GM21423 (cell line): ENCODE data around the gene FNDC1.

Source experiments
- ATAC-seq: cut with Tn5 transposase; IDR thresholded peaks from one replicate; pipeline ENCODE4 v1.9.1; 2021; ENCODE audit warnings: mild to moderate bottlenecking, moderate library complexity; ENCODE audit not compliant: unreplicated experiment

FNDC1 gene

GRCh38 chr6:159157431-159157830 is 11.8 kb upstream of the FNDC1 start:
- no peak for ATAC-seq

- no peak for ATAC-seq
Measured at GRCh38 chr6:159161839-159162238, 7.4 kb upstream of the FNDC1 start.

DNA sequence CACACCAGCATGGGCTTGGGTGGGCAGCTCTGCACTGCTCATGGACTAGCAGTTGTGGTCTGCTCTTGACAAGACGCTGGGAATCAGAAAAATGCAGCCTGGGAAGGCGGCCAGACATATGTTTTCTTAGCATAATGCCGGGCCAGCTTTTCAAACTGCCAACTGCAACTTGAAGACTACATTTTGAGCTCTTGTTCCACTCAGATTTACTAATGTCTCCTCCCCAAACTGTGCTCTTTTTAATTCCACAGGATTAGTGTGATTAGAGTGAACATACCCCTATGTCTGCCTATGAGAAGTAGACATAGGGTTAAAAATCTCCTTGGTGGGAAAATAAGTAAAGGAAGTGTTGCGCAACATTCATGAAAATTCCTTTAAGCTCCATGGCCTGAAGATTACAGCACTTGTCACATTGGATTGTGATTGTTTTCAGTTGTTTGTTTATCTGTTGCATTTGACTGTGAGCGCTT is 5.3 kb upstream of the FNDC1 start:
- ATAC-seq, result no peak

GRCh38 chr6:159168536-159169192 is 536 bp upstream of the FNDC1 start:
- no peak for ATAC-seq

DNA sequence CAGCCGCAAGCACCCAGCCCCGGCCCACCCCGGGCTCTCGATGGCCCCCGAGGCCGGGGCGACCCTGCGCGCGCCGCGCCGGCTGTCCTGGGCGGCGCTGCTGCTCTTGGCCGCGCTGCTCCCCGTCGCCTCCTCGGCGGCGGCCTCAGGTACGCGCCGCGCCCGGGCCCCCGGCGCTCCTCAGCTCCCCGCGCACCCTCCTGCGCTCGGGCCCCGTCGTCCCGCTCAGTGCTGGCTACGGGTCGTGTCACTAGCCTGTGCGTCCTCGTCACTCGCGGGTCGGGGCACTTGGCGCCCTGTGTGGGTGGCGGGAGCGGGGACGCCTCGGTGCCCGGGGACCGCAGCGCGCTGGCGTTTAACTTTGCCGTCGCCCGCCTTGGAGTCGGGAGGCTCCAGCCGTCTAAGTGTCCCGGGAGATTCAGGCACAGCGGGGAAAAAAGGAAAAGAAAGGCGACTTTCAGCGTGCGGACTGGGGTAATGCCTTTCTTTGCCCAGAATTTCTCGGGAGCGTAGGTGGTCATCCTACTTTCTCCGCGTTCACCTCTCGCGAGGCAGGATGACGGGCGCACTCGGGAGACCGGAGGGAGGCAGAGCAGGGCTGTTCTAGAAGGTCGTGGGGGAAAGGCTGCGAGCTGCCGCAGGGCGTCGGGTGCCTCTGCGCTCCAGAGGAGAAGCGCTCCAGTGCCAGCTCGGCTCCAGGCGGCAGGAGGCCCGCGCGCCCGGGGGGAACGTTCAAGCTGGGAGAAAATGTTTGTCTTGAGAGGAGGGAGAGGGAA is 545 bp downstream of the FNDC1 start:
- ATAC-seq, result no peak

DNA sequence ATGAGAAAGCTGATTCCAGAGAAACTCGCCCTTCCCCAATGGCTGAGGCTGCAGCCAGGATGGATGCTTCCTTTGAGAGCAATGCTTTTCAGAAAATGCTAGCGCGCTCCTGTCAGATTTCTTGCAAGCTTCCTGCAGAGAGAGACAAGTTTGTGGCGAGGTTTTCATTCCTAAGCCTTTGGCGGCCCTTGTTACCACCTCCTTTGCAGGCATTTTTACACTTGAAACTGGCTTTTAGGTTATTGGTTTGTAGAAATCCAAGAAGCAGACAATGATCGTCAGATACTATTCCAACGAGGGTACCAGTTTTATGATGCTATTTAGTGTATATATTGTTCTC is 1.1 kb downstream of the FNDC1 start:
- no peak for ATAC-seq

- ATAC-seq, result no peak
Measured at GRCh38 chr6:159170999-159171712, 2.0 kb downstream of the FNDC1 start.

DNA sequence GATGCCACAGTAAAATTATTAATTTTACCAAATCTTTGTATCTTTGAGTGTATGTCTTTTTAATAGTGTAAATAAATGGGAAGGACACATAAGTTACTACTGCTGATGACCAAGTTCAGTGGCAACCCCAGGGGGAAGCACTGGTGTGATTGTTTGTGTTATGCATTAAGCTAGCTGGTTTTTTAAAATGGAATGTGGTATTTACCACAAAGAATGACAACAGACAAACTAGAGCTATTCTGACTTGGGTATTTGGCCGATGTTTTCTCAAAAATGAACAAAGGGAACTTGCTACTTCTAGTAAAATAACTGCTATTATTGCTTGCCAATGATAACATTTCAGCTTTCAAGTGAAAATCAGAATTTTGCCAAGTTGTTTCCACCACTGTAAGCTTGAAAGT is 2.9 kb downstream of the FNDC1 start:
- ATAC-seq, result no peak

- ATAC-seq, result peak; percentile 77
Measured at GRCh38 chr6:159174263-159174969, 5.2 kb downstream of the FNDC1 start.

GRCh38 chr6:159176913-159177312 is 7.7 kb downstream of the FNDC1 start:
- ATAC-seq, result no peak

DNA sequence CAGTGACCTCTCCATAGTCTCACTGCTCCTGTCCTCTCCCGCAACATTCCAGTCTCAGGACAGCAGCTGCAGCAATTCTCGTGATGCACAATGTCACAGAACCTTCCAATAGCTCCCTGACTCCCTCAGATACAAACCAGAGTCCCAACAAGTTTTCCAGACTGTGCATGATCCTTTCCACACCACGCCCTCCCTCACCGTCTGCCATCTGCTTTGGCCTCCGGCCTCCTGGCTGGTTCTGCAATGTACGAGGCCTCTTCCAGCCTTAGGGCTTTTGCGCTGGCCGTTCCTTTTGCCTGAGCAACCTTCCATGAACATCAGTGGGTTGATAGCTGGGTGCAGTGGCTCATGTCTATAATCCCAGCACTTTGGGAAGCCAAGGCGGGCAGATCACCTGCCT is 9.6 kb downstream of the FNDC1 start:
- no peak for ATAC-seq

DNA sequence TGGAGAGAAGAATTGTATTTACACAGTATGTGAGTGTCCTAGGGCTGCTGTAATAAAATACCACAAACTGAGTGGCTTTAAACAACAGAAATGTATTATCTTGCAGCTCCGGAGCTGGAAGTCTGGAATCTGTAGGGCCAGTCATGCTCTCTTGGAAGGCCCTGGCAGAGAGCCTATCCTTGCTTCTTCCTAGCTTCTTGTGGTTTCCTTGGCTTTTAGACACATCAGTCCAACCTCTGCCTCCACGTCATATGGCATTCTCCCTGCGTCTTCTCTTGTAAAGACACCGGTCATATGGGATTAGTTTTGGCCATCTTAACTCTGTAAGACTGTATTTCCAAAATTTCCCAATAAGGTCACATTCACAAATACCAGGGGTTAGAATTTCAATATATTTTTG is 10.8 kb downstream of the FNDC1 start:
- no peak for ATAC-seq

DNA sequence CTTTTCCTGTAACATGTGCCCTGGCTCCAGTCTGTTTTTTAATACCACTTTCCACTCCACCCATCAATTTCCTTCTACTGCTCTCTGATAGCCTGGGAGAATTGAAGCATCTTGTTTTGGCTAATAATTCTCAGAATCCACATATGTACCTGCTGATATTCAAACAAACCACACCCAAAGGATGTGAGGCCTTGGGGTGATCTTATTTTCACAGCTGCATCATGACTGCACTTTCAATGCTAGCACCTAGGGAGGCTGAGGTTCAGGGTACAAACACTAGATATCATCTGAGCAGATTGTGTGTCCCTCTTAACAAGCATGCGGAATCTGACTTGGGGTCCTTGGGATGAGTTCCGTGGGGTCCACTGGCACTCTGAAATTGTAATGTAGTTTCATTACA is 12.7 kb downstream of the FNDC1 start:
- ATAC-seq, result no peak

- ATAC-seq, result no peak
Measured at GRCh38 chr6:159184559-159184958, 15.4 kb downstream of the FNDC1 start.

DNA sequence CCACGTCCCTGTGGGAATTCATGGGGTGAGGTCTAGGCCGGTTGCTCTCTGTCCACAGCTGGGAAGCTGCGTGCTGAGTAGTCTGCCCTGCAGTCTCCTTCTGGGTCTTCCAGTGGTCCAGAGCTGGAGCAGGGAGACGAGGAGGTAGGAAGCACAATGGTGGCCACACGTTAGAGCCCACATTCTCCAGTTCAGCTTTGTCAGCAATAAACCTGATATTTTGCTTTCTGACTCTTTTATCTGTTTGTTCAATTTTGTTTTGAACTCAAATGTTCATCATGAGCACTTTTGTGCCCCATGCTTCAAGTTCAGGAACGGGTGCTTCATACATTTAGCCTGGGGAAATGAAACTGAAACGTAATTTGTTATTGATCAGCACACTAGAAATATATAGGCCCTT is 21.3 kb downstream of the FNDC1 start:
- no peak for ATAC-seq

DNA sequence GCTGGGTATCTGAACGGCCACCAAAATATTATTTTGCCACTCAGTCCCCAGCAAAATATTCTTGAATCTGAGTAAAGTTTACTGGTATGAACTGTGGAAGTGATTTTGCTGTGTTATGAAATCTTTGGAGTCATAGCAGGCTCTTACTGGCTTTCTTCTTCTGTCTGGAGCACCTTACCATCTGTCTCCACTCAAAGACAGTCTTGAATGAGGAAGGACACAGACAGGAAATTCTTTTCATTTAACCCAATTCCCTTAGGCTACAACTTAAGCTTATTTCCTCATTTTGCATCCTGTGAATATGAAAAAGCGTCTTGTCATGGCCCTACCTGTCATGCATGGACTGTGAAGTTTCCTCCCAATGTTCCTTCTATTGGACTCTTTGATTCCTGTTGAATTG is 24.7 kb downstream of the FNDC1 start:
- ATAC-seq, result no peak

GRCh38 chr6:159194421-159194820 is 25.2 kb downstream of the FNDC1 start:
- ATAC-seq, result no peak

DNA sequence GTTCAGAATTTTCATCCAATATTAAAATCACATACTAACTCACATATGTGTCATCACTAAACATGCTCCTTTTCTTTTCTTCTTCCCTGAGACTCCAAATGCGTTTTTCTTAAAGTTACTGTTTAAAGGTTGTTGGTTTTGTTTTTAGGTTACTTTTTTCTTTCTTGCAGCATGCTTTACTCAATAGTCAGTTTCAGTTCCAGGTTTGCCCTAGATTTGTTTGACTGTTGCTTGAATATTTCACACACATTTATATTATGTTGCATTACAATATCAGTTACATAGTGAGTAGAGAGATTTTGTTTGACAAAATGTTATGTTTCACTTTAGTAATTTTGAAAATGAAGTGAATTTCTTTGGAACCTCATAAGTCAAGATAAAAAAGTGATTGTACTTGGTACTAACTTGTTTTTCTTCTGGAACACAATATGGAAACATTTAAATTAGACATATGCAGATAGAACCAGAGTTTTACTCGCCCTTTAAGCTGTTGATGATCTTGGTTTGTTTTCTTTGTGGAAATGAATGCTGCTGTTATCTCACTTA is 27.3 kb downstream of the FNDC1 start:
- ATAC-seq, result no peak

- no peak for ATAC-seq
Measured at GRCh38 chr6:159197251-159197650, 28.1 kb downstream of the FNDC1 start.

DNA sequence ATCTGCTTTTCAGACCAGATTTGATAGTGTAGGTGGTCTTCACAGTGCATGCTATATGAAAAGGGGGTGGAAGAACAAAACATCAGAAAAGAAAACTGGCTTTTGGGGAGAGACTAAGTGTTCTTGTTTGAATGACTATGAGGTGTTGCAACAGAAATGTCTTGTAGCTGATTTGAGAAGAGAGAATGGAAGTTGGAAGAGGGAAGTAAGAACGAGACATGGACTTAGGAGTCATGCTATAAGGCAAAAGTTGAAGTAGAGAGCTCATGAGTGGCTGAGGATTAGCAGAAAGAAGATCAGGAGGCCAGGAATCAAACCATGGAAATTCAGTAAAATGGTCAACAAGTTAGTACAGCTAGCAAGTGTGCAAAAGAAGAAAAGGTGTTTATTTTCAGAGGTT is 32.1 kb downstream of the FNDC1 start:
- ATAC-seq, result no peak
